Mucosa of rectum (tissue), 2 donors: ENCODE data around the gene PLRG1.

Experiments used
- H3K27ac ChIP-seq, 2 donors: one replicate each; pipeline ENCODE4 v1.7.0; 2013; ENCODE audit warnings: inconsistent platforms in 2 of 2, low read depth in 2 of 2, low read length in 2 of 2
- H3K27me3 ChIP-seq, 2 donors: one replicate each; pipeline ENCODE4 v1.7.0; 2013; ENCODE audit warnings: low read length in 2 of 2; ENCODE audit not compliant: control insufficient read depth in 2 of 2, insufficient read depth in 2 of 2
- H3K36me3 ChIP-seq, 2 donors: one replicate each; pipeline ENCODE4 v1.7.0; 2013; ENCODE audit warnings: low read length in 2 of 2; ENCODE audit not compliant: control insufficient read depth in 2 of 2, insufficient read depth in 2 of 2
- H3K4me1 ChIP-seq, 2 donors: one replicate each; pipeline ENCODE4 v1.7.0; 2013; ENCODE audit warnings: low read length in 2 of 2, mild to moderate bottlenecking in 1 of 2; ENCODE audit not compliant: control insufficient read depth in 2 of 2, insufficient read depth in 2 of 2
- H3K4me3 ChIP-seq, 2 donors: one replicate each; pipeline ENCODE4 v1.7.0; 2013; ENCODE audit warnings: low read length in 2 of 2
- H3K9ac ChIP-seq, 2 donors: one replicate each; pipeline ENCODE4 v1.7.0; 2013; ENCODE audit warnings: low read length in 2 of 2, low read depth in 1 of 2, mild to moderate bottlenecking in 1 of 2
- H3K9me3 ChIP-seq, 2 donors: one replicate each; pipeline ENCODE4 v1.7.0; 2013; ENCODE audit warnings: low read length in 2 of 2; ENCODE audit not compliant: control insufficient read depth in 2 of 2
- donor health status: healthy.
- donor health status: Normal muscosa, but diverticular disease.

Gene PLRG1

DNA sequence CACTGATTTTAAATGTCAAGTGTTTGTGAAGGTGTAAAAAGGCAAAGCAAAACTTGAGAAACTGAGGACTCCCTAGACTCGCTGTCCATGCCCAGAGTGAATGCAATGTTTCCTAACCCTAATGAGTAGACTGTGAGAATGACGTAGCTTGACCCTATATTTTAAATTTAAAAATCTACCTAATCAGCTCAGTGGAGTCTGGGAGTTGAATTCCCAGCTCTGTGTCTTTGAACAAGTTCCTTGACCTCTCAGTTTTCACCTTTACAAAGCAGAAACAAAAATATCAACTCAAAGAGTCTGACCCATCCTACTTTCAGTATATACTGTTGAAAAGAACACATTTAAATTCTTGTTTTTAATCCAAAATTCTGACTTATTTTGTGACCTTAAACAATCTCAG, 38.0 kb upstream of the PLRG1 start:
- no peaks in the 10 kb centered on the region for H3K27me3 ChIP-seq
- no peaks in the 10 kb centered on the region for H3K4me1 ChIP-seq
- H3K36me3 ChIP-seq = no peaks in the 10 kb centered on the region
- H3K9ac ChIP-seq = no peak overlapping the region
- H3K4me3 ChIP-seq = no peak overlapping the region
- no peaks in the 10 kb centered on the region for H3K9me3 ChIP-seq
- no peak overlapping the region for H3K27ac ChIP-seq

GRCh38 chr4:154586296-154587033, 36.3 kb upstream of the PLRG1 start:
- no peak overlapping the region for H3K27ac ChIP-seq
- H3K4me3 ChIP-seq = no peak overlapping the region
- no peaks in the 10 kb centered on the region for H3K4me1 ChIP-seq
- no peaks in the 10 kb centered on the region for H3K36me3 ChIP-seq
- no peak overlapping the region for H3K9ac ChIP-seq
- no peaks in the 10 kb centered on the region for H3K27me3 ChIP-seq
- H3K9me3 ChIP-seq = no peaks in the 10 kb centered on the region

GRCh38 chr4:154585369-154586018, 35.3 kb upstream of the PLRG1 start:
- no peak overlapping the region for H3K27ac ChIP-seq

GRCh38 chr4:154584259-154584658, 34.1 kb upstream of the PLRG1 start:
- no peaks in the 10 kb centered on the region for H3K27me3 ChIP-seq
- no peak overlapping the region for H3K9ac ChIP-seq
- H3K36me3 ChIP-seq = no peaks in the 10 kb centered on the region
- H3K4me3 ChIP-seq = no peak overlapping the region
- no peak overlapping the region for H3K27ac ChIP-seq
- H3K9me3 ChIP-seq = no peaks in the 10 kb centered on the region
- H3K4me1 ChIP-seq = no peaks in the 10 kb centered on the region

More at GRCh38 chr4:154585369-154586018, 35.3 kb upstream of the PLRG1 start:
- no peaks in the 10 kb centered on the region for H3K9me3 ChIP-seq
- H3K27me3 ChIP-seq = no peaks in the 10 kb centered on the region
- H3K9ac ChIP-seq = no peak overlapping the region
- H3K4me1 ChIP-seq = no peaks in the 10 kb centered on the region
- H3K4me3 ChIP-seq = no peak overlapping the region
- no peaks in the 10 kb centered on the region for H3K36me3 ChIP-seq

GRCh38 chr4:154583677-154584076, 33.5 kb upstream of the PLRG1 start:
- Histone ChIP-seq H3K4me3 (no peak overlapping the region), H3K27me3 (no peaks in the 10 kb centered on the region), H3K9me3 (no peaks in the 10 kb centered on the region), H3K36me3 (no peaks in the 10 kb centered on the region), H3K9ac (no peak overlapping the region), H3K27ac (no peak overlapping the region), H3K4me1 (no peaks in the 10 kb centered on the region)

DNA sequence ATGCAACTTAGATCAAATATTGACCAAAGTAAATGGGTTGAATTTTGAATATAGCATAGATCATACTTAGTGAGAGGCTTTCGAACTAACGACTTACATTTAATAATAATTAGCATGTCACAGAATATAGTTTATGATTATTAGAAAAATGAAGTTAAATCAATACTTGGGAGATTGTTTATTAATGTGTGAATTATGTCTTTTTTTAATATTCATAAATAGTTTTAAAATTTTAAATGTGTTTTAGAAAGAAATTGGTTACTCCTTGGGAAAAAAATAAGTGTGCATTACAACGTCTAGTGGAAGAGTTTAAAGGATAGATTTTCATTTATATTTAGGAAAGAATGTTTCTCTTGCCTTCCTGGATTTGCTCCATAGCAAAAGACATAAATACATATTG, 33.0 kb upstream of the PLRG1 start:
- no peak overlapping the region for H3K27ac ChIP-seq
- no peaks in the 10 kb centered on the region for H3K9me3 ChIP-seq
- no peaks in the 10 kb centered on the region for H3K36me3 ChIP-seq
- no peak overlapping the region for H3K4me3 ChIP-seq
- no peak overlapping the region for H3K9ac ChIP-seq
- H3K4me1 ChIP-seq = no peaks in the 10 kb centered on the region
- no peaks in the 10 kb centered on the region for H3K27me3 ChIP-seq

DNA sequence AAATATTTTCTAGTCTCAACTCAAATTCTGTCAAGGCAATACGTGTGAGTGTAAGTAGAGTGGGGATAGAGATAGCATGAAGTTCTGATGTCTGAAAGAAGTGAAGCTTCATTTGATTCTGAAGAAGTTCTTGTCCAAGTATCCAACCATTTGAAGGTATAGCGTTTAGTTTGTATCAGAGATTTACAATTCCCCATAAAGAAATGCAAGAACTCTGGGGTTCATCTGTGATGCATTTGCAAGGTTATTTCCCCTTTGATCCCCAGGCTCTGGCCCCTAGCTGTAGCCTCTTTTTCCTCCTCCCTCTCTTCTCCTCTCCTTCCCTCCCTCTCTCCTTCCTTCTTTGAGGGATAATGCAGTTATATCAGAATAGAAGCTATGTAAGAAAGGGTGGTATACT, 32.5 kb upstream of the PLRG1 start:
- no peak overlapping the region for H3K9ac ChIP-seq
- no peaks in the 10 kb centered on the region for H3K9me3 ChIP-seq
- no peak overlapping the region for H3K27ac ChIP-seq
- no peak overlapping the region for H3K4me3 ChIP-seq
- no peaks in the 10 kb centered on the region for H3K27me3 ChIP-seq
- H3K4me1 ChIP-seq = no peaks in the 10 kb centered on the region
- no peaks in the 10 kb centered on the region for H3K36me3 ChIP-seq

GRCh38 chr4:154579927-154580326, 29.7 kb upstream of the PLRG1 start:
- Histone ChIP-seq H3K36me3 (no peaks in the 10 kb centered on the region), H3K9me3 (no peaks in the 10 kb centered on the region), H3K4me1 (no peaks in the 10 kb centered on the region), H3K9ac (no peak overlapping the region), H3K4me3 (no peak overlapping the region), H3K27me3 (peaks cover 0 to 4% of the 10 kb centered on the region in 2 donors), H3K27ac (no peak overlapping the region)

DNA sequence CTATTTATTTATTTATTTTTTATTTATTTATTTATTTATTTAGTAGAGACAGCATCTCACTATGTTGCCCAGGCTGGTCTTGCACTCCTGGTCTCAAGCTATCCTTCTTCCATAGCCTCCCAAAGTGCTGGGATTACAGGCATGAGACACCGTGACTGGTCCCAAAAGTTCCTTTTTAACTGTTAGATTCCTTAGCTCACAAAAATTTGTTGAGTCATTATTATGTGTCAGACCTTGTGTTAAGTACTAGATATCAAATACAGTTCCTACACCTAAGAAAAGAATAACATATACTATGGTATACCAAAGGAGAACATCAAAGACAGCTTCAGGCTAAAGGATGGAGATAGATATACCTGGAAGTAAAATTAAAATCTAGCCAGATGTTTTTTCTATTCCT, 28.7 kb upstream of the PLRG1 start:
- H3K4me1 ChIP-seq = no peaks in the 10 kb centered on the region
- no peaks in the 10 kb centered on the region for H3K9me3 ChIP-seq
- no peak overlapping the region for H3K27ac ChIP-seq
- peaks cover 0 to 4% of the 10 kb centered on the region in 2 donors for H3K27me3 ChIP-seq
- no peak overlapping the region for H3K9ac ChIP-seq
- H3K4me3 ChIP-seq = no peak overlapping the region
- H3K36me3 ChIP-seq = no peaks in the 10 kb centered on the region

DNA sequence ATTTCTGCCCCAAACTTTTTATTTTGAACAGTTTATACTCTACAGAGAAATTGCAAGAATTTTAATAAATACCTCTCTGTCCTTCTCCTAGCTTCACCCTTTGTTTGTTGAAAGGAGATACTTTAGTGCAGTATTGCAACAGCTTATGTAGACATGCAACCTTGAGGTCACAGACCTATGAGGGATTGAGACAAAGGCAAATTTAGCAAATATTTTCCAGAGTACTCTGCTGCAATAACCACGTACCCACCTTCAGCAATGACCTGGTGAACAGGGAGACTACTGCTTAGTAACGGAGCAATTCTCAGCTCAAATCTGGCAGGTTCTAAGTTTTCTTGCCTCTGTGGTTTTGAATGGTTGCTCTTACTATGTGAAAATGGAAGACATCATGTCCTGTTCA, 27.1 kb upstream of the PLRG1 start:
- Histone ChIP-seq H3K36me3 (no peaks in the 10 kb centered on the region), H3K4me1 (no peaks in the 10 kb centered on the region), H3K4me3 (no peak overlapping the region), H3K27ac (no peak overlapping the region), H3K27me3 (peaks cover 0 to 4% of the 10 kb centered on the region in 2 donors), H3K9me3 (no peaks in the 10 kb centered on the region), H3K9ac (no peak overlapping the region)
